ENCODE data around the gene FRMD1. TPM values are rescaled to one million over a fixed set of nuclear protein-coding genes. Genes with fewer than 3 reads are reported as not detected.

The FRMD1 gene
- total and polyA plus RNA-seq, 8 donors = 0.02 to 0.15 TPM; not detected in 6

GRCh38 chr6:168041928-168042327, 37.1 kb downstream of the FRMD1 start:
- Histone ChIP-seq H3K36me3 (no peaks in the 10 kb centered on the region), H3K9me3 (peaks cover 0 to 8% (median 0%) of the 10 kb centered on the region in 4 donors), H3K27me3 (no peaks in the 10 kb centered on the region), H3K4me3 (no peak overlapping the region), H3K27ac (no peak overlapping the region), H3K4me1 (no peaks in the 10 kb centered on the region)
- WGBS, 2 donors = 84 to 88% methylated on average over 15 of the region's 15 CpGs
- no peak for TF ChIP-seq CTCF (IDR thresholded peaks at IDR 0.05)
- intact Hi-C loops (cut with DNase I) = no loop called here
- ATAC-seq (no peak), FAIRE-seq (no peak), DNase-seq (peak in 1 of 6 donors; percentile 28)

GRCh38 chr6:168040856-168041496, 38.0 kb downstream of the FRMD1 start:
- Histone ChIP-seq H3K36me3 (no peaks in the 10 kb centered on the region), H3K9me3 (peaks cover 0 to 8% (median 0%) of the 10 kb centered on the region in 4 donors), H3K27ac (no peak overlapping the region), H3K27me3 (no peaks in the 10 kb centered on the region), H3K4me3 (no peak overlapping the region), H3K4me1 (no peaks in the 10 kb centered on the region)
- TF ChIP-seq CTCF (IDR thresholded peaks at IDR 0.05) = no peak
- FAIRE-seq (no peak), ATAC-seq (no peak), DNase-seq (no peak)
- intact Hi-C loops (cut with DNase I) = no loop called here
- WGBS, 2 donors = 84 to 91% methylated on average over 15 of the region's 15 CpGs

- DNase-seq (no peak), FAIRE-seq (no peak), ATAC-seq (no peak)
- intact Hi-C loops (cut with DNase I) = no loop called here
- WGBS, 2 donors = 81 to 88% methylated on average over 13 of the region's 13 CpGs
- Histone ChIP-seq H3K36me3 (no peaks in the 10 kb centered on the region), H3K9me3 (peaks cover 0 to 8% (median 0%) of the 10 kb centered on the region in 4 donors), H3K4me1 (no peaks in the 10 kb centered on the region), H3K27me3 (no peaks in the 10 kb centered on the region), H3K4me3 (no peak overlapping the region), H3K27ac (no peak overlapping the region)
- no peak for TF ChIP-seq CTCF (IDR thresholded peaks at IDR 0.05)
Observed at GRCh38 chr6:168039849-168040248, 39.2 kb downstream of the FRMD1 start.

- Histone ChIP-seq H3K27me3 (no peaks in the 10 kb centered on the region), H3K9me3 (peaks cover 0 to 8% (median 0%) of the 10 kb centered on the region in 4 donors), H3K4me1 (no peaks in the 10 kb centered on the region), H3K27ac (no peak overlapping the region), H3K4me3 (no peak overlapping the region), H3K36me3 (no peaks in the 10 kb centered on the region)
- 86 to 91% methylated on average over 4 of the region's 4 CpGs for WGBS, 2 donors
- DNase-seq (no peak), FAIRE-seq (no peak), ATAC-seq (no peak)
- intact Hi-C loops (cut with DNase I) = no loop called here
- TF ChIP-seq CTCF (IDR thresholded peaks at IDR 0.05) = no peak
Observed at GRCh38 chr6:168039301-168039700, 39.7 kb downstream of the FRMD1 start.

- H3K4me3 ChIP-seq = no peak overlapping the region
- no peaks in the 10 kb centered on the region for H3K4me1 ChIP-seq
- peaks cover 0 to 8% (median 0%) of the 10 kb centered on the region in 4 donors for H3K9me3 ChIP-seq
- no peak overlapping the region for H3K27ac ChIP-seq
- ATAC-seq (no peak), FAIRE-seq (no peak), DNase-seq (peak in 1 of 6 donors; percentile 35)
- no peak for TF ChIP-seq CTCF (IDR thresholded peaks at IDR 0.05)
- no peaks in the 10 kb centered on the region for H3K27me3 ChIP-seq
- 78 to 87% methylated on average over 13 of the region's 13 CpGs for WGBS, 2 donors
- intact Hi-C loops (cut with DNase I) = no loop called here
- no peaks in the 10 kb centered on the region for H3K36me3 ChIP-seq
Observed at GRCh38 chr6:168038576-168039140, 40.4 kb downstream of the FRMD1 start.

Measured in pancreas (tissue), 10 donors.